Right forelimb (tissue), 1 donor: ENCODE results near the gene COPS3.

Source experiments
- DNase-seq: peaks from one replicate; pipeline ENCODE4 v3.0.0-alpha.2; 2018

Gene COPS3

GRCh38 chr17:17214646-17215436 is 66.2 kb downstream of the COPS3 start:
- DNase-seq = no peak

- no peak for DNase-seq
Observed at GRCh38 chr17:17213775-17214174, 67.3 kb downstream of the COPS3 start.

GRCh38 chr17:17207998-17208397 is 73.0 kb downstream of the COPS3 start:
- DNase-seq = no peak

- no peak for DNase-seq
Observed at GRCh38 chr17:17206913-17207335, 74.1 kb downstream of the COPS3 start.

GRCh38 chr17:17206124-17206912 is 74.7 kb downstream of the COPS3 start, which contains the start of gene PLD6:
Gene PLD6 (minus strand): TSS chr17:17206333. CDS start chr17:17206286, 47 bp downstream.
- peak; percentile 85 for DNase-seq

GRCh38 chr17:17205368-17206123 is 75.5 kb downstream of the COPS3 start:
- DNase-seq = peak; percentile 65

GRCh38 chr17:17204635-17205231 is 76.3 kb downstream of the COPS3 start:
- DNase-seq = no peak

GRCh38 chr17:17204041-17204591 is 76.9 kb downstream of the COPS3 start:
- no peak for DNase-seq

GRCh38 chr17:17203173-17203730 is 77.8 kb downstream of the COPS3 start:
- no peak for DNase-seq

GRCh38 chr17:17201907-17202306 is 79.1 kb downstream of the COPS3 start:
- no peak for DNase-seq

- no peak for DNase-seq
Observed at GRCh38 chr17:17201271-17201670, 79.8 kb downstream of the COPS3 start.

- no peak for DNase-seq
Observed at GRCh38 chr17:17200831-17201230, 80.2 kb downstream of the COPS3 start.

- DNase-seq = no peak
Observed at GRCh38 chr17:17200311-17200710, 80.7 kb downstream of the COPS3 start.

- DNase-seq = no peak
Observed at GRCh38 chr17:17198281-17198680, 82.8 kb downstream of the COPS3 start.

- no peak for DNase-seq
Observed at GRCh38 chr17:17196776-17197175, 84.3 kb downstream of the COPS3 start.
